ENCODE results near the gene HINT2. TPM values are rescaled to one million over a fixed set of nuclear protein-coding genes. Genes with fewer than 3 reads are reported as not detected.
A peak's percentile ranks its signal among the peaks of the same experiment; 100 is the strongest.

The HINT2 gene
- total RNA-seq, 3 donors from 2014 or later = 28.7 to 31.9 (median 30.0) TPM

GRCh38 chr9:35811381-35812024 is 3.3 kb downstream of the HINT2 start:
- Mint-ChIP-seq H3K36me3 (ENCODE audit: insufficient read depth) (peaks cover 3% of the 10 kb centered on the region), H3K9me3 (no peaks in the 10 kb centered on the region), H3K4me3 (peak overlapping the region; percentile 80), H3K4me1 (ENCODE audit: low read depth) (peaks cover 32% of the 10 kb centered on the region), H3K27me3 (ENCODE audit: low read depth) (no peaks in the 10 kb centered on the region)
- DNase-seq (no peak), ATAC-seq (no peak)

- Mint-ChIP-seq H3K4me3 (no peak overlapping the region), H3K4me1 (ENCODE audit: low read depth) (peaks cover 28% of the 10 kb centered on the region), H3K27me3 (ENCODE audit: low read depth) (no peaks in the 10 kb centered on the region), H3K36me3 (ENCODE audit: insufficient read depth) (peaks cover 6% of the 10 kb centered on the region), H3K9me3 (no peaks in the 10 kb centered on the region)
- DNase-seq (no peak), ATAC-seq (no peak)
Measured at GRCh38 chr9:35810122-35810521, 4.7 kb downstream of the HINT2 start.

- Mint-ChIP-seq H3K36me3 (ENCODE audit: insufficient read depth) (peaks cover 9% of the 10 kb centered on the region), H3K27me3 (ENCODE audit: low read depth) (no peaks in the 10 kb centered on the region), H3K4me3 (no peak overlapping the region), H3K9me3 (no peaks in the 10 kb centered on the region), H3K4me1 (ENCODE audit: low read depth) (peaks cover 19% of the 10 kb centered on the region)
- ATAC-seq = no peak
- DNase-seq = no peak
Measured at GRCh38 chr9:35808433-35808832, 6.4 kb downstream of the HINT2 start.

- DNase-seq = no peak
- no peaks in the 10 kb centered on the region for H3K4me1 Mint-ChIP-seq (ENCODE audit: low read depth)
- H3K36me3 Mint-ChIP-seq (ENCODE audit: insufficient read depth) = peaks cover 19% of the 10 kb centered on the region
- no peak overlapping the region for H3K4me3 Mint-ChIP-seq
- H3K9me3 Mint-ChIP-seq = no peaks in the 10 kb centered on the region
- H3K27me3 Mint-ChIP-seq (ENCODE audit: low read depth) = no peaks in the 10 kb centered on the region
- ATAC-seq = no peak
Measured at GRCh38 chr9:35806101-35806500, 8.7 kb downstream of the HINT2 start.

- DNase-seq = no peak
- H3K36me3 Mint-ChIP-seq (ENCODE audit: insufficient read depth) = peaks cover 29% of the 10 kb centered on the region
- no peaks in the 10 kb centered on the region for H3K27me3 Mint-ChIP-seq (ENCODE audit: low read depth)
- ATAC-seq = no peak
- H3K4me3 Mint-ChIP-seq = no peak overlapping the region
- peaks cover 14% of the 10 kb centered on the region for H3K4me1 Mint-ChIP-seq (ENCODE audit: low read depth)
- H3K9me3 Mint-ChIP-seq = no peaks in the 10 kb centered on the region
Measured at GRCh38 chr9:35801328-35802128, 13.3 kb downstream of the HINT2 start.

- peaks cover 14% of the 10 kb centered on the region for H3K4me1 Mint-ChIP-seq (ENCODE audit: low read depth)
- ATAC-seq = no peak
Measured at GRCh38 chr9:35800530-35800929, 14.3 kb downstream of the HINT2 start.

GRCh38 chr9:35798658-35799374 is 16.0 kb downstream of the HINT2 start:
- no peak overlapping the region for H3K4me3 Mint-ChIP-seq
- DNase-seq = no peak
- peaks cover 20% of the 10 kb centered on the region for H3K4me1 Mint-ChIP-seq (ENCODE audit: low read depth)
- H3K9me3 Mint-ChIP-seq = no peaks in the 10 kb centered on the region
- peaks cover 24% of the 10 kb centered on the region for H3K36me3 Mint-ChIP-seq (ENCODE audit: insufficient read depth)
- no peaks in the 10 kb centered on the region for H3K27me3 Mint-ChIP-seq (ENCODE audit: low read depth)
- peak; percentile 99 for ATAC-seq

More at GRCh38 chr9:35800530-35800929, 14.3 kb downstream of the HINT2 start:
- Mint-ChIP-seq H3K36me3 (ENCODE audit: insufficient read depth) (peaks cover 29% of the 10 kb centered on the region), H3K4me3 (no peak overlapping the region), H3K9me3 (no peaks in the 10 kb centered on the region), H3K27me3 (ENCODE audit: low read depth) (no peaks in the 10 kb centered on the region)
- DNase-seq = no peak

GRCh38 chr9:35797311-35798109 is 17.3 kb downstream of the HINT2 start:
- ATAC-seq (no peak), DNase-seq (no peak)
- Mint-ChIP-seq H3K36me3 (ENCODE audit: insufficient read depth) (peaks cover 29% of the 10 kb centered on the region), H3K4me3 (no peak overlapping the region), H3K4me1 (ENCODE audit: low read depth) (peaks cover 20% of the 10 kb centered on the region), H3K9me3 (no peaks in the 10 kb centered on the region), H3K27me3 (ENCODE audit: low read depth) (no peaks in the 10 kb centered on the region)

- DNase-seq (no peak), ATAC-seq (no peak)
- no peaks in the 10 kb centered on the region for H3K27me3 Mint-ChIP-seq (ENCODE audit: low read depth)
- no peaks in the 10 kb centered on the region for H3K9me3 Mint-ChIP-seq
- peaks cover 18% of the 10 kb centered on the region for H3K36me3 Mint-ChIP-seq (ENCODE audit: insufficient read depth)
- peaks cover 20% of the 10 kb centered on the region for H3K4me1 Mint-ChIP-seq (ENCODE audit: low read depth)
- no peak overlapping the region for H3K4me3 Mint-ChIP-seq
Measured at GRCh38 chr9:35795695-35796094, 19.1 kb downstream of the HINT2 start.

GRCh38 chr9:35793461-35793860 is 21.4 kb downstream of the HINT2 start:
- no peak for DNase-seq
- H3K36me3 Mint-ChIP-seq (ENCODE audit: insufficient read depth) = peaks cover 13% of the 10 kb centered on the region
- no peaks in the 10 kb centered on the region for H3K9me3 Mint-ChIP-seq
- no peak for ATAC-seq
- no peaks in the 10 kb centered on the region for H3K27me3 Mint-ChIP-seq (ENCODE audit: low read depth)
- no peak overlapping the region for H3K4me3 Mint-ChIP-seq
- H3K4me1 Mint-ChIP-seq (ENCODE audit: low read depth) = peaks cover 13% of the 10 kb centered on the region

GRCh38 chr9:35792826-35793225 is 22.0 kb downstream of the HINT2 start:
- H3K4me1 Mint-ChIP-seq (ENCODE audit: low read depth) = peaks cover 8% of the 10 kb centered on the region
- no peak for ATAC-seq
- no peaks in the 10 kb centered on the region for H3K9me3 Mint-ChIP-seq
- no peak for DNase-seq
- no peak overlapping the region for H3K4me3 Mint-ChIP-seq
- H3K27me3 Mint-ChIP-seq (ENCODE audit: low read depth) = no peaks in the 10 kb centered on the region
- peaks cover 14% of the 10 kb centered on the region for H3K36me3 Mint-ChIP-seq (ENCODE audit: insufficient read depth)

- DNase-seq = no peak
Measured at GRCh38 chr9:35792024-35792813, 22.6 kb downstream of the HINT2 start.

GRCh38 chr9:35791297-35791921 is 23.4 kb downstream of the HINT2 start, which contains the start of gene NPR2:
TSS of gene NPR2 (plus strand) at chr9:35791591. CDS start at chr9:35792409, 818 bp downstream.
- peaks cover 16% of the 10 kb centered on the region for H3K36me3 Mint-ChIP-seq (ENCODE audit: insufficient read depth)
- DNase-seq = no peak
- no peaks in the 10 kb centered on the region for H3K9me3 Mint-ChIP-seq
- H3K4me1 Mint-ChIP-seq (ENCODE audit: low read depth) = peaks cover 6% of the 10 kb centered on the region
- no peaks in the 10 kb centered on the region for H3K27me3 Mint-ChIP-seq (ENCODE audit: low read depth)
- H3K4me3 Mint-ChIP-seq = no peak within 1 kb of the TSS
- no peak for ATAC-seq

More at GRCh38 chr9:35792024-35792813, 22.6 kb downstream of the HINT2 start:
- Mint-ChIP-seq H3K27me3 (ENCODE audit: low read depth) (no peaks in the 10 kb centered on the region), H3K4me3 (no peak overlapping the region), H3K9me3 (no peaks in the 10 kb centered on the region), H3K36me3 (ENCODE audit: insufficient read depth) (peaks cover 16% of the 10 kb centered on the region), H3K4me1 (ENCODE audit: low read depth) (peaks cover 6% of the 10 kb centered on the region)
- no peak for ATAC-seq
